SKM-1 treated with dmso at 0.1 percent for 144 hours (cell line): ENCODE data around the gene PTER.
A peak's percentile ranks its signal among the peaks of the same experiment; 100 is the strongest.

ENCODE experiments used
- DNase-seq: peaks from one replicate; lab custom pipeline; 2025; ENCODE audit not compliant: unreplicated experiment; lab: John Stamatoyannopoulos, UW

Gene PTER, protein sequence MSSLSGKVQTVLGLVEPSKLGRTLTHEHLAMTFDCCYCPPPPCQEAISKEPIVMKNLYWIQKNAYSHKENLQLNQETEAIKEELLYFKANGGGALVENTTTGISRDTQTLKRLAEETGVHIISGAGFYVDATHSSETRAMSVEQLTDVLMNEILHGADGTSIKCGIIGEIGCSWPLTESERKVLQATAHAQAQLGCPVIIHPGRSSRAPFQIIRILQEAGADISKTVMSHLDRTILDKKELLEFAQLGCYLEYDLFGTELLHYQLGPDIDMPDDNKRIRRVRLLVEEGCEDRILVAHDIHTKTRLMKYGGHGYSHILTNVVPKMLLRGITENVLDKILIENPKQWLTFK

DNA sequence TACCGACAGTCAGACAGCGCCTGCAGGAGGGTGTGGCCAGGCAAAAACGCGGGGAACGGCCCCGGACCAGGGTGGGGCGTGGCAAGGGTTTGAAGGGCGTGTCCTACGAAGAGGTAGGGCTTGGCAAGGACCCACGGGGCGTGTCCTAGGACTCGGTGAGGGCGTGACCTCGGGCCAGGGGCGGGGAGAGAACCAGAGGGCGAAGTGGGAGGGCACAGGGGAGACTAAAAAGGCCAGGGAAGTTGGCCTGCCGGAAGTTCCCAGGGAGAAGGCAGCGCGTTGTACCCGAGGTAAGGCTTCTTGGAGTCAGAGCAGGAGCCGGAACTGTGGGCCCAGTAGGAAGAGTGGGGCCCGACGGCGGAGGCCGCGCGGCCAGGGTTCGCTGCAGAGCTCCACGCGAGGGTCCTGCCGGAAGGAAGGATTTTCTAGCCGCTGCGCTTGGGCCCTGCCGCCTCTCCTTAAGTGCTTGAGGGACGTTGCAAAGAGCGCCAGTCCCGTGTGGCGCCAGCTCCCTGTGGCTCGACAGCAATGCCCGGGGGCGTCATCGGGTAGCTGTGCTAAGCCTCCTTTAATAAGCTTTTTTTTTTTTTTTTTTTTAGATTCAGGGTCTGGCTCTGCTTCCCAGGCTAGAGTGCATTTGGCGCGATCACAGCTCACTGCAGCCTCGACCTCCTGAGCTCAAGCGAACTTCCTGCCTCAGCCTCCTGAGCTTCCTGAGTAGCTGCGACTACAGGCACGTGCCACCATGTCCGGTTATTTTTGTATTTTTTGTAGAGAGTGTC, at the start of gene PTER:
PTER (plus strand) TSS at position 253 of the 782 bp plus-strand sequence. CDS start 47,375 bp downstream, outside the sequence.
- peak; percentile 84 for DNase-seq

DNA sequence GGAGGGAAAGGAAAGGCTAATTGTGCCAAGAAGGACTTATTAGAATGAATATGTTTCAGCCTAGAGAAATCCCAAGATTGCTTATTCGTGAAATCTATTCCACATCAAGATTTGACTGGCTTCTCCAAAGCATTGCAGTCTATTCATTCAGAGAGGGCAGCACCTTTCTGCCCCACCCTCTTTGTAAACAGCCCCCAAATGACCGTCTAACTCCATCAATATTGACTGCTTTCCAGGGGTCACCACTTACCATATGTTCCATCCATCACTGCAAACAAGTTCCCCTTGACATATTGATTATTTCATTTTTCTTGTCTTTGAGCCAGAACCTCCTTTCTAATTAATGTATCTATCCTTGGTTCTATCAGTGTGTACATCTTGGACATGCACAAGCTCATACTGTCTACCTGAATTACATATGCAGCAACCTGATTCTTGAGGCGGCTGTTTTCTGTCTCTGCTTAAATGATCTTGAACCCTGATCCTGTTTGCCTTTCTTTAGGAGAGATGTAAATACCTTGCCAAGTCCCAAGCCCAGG, 44.2 kb upstream of the PTER start:
- DNase-seq, result no peak

DNA sequence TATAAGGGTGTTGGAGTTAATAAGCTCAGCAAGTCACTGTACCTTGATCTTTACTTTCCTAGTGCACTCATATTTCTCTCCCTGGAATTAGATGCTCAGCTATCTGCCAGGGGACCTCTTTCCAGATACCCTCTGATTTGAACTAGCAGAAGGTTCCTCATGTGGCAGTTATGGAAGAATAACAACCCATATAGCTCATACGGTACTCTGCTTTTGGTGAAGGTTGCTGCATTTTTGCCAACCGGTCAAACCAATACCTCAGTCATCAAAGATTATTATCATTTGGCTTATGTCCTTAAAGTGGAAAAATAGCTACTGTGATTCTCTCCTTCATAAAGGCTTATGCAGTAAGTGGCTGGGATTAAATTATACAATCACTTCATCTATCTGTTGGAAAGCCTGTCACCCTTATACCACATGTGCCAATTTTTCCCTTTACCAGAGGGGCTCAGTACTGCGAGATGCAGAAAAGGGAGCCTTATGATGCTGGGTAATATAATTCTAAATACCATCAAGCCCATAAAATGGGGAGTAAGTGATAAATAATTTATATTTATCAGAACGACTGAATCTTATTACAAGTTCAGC, 43.4 kb upstream of the PTER start:
- no peak for DNase-seq

DNA sequence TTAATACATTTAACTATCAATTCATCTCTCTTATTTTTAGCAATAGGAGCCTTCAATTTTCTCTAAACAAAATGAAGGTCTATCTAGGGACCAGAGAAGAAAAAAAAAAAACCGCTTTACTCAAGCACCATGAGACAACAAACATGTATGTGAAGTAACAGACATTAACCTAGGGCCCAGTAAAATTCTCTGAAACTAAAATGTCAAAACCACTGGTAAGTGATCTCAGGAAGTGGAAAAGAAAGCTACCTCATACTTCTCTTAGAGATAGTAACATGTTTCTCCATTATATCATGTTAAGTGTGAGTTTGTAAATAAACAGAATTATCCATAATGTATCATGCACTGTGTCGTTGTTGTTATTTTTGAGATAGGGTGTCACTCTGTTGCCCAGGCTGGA, 35.4 kb upstream of the PTER start:
- DNase-seq, result no peak

DNA sequence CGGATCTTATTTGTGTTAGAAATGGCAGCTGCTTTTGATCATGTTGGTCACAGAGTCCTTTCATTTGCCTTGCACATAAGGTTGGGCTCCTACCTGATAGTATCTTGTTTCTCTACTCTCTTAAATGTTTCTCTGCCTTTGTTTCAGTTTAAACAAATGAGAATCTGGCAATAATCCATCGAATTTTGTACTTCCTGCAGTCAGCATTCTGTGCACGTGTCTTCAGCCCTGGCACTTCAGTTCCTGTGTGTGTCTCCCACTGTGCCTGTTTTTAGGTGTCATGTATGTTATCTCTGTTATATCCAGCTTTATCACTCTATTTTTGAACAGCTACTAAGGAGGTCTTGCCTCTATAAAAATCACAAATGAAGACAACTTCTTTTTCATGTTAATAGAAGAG, 28.4 kb upstream of the PTER start:
- DNase-seq, result no peak

DNA sequence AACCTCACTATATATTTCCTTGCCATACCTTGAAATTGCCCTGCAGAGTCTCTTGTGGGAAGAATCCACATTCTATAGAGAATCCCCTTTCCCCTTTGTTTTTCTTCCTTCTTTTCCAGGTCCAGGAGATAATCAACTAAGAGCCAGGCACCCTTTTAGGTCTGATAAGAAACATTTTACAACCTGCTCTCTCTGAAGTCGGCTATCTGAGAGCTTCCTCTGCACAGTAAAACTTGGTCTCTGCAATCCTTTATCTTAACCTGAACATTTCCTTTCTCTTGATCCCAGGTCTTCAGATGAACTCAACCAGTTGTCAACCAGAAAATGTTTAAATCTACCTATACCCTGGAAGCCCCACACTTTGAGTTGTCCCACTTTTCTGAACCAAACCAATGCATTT, 19.5 kb upstream of the PTER start:
- DNase-seq, result no peak

DNA sequence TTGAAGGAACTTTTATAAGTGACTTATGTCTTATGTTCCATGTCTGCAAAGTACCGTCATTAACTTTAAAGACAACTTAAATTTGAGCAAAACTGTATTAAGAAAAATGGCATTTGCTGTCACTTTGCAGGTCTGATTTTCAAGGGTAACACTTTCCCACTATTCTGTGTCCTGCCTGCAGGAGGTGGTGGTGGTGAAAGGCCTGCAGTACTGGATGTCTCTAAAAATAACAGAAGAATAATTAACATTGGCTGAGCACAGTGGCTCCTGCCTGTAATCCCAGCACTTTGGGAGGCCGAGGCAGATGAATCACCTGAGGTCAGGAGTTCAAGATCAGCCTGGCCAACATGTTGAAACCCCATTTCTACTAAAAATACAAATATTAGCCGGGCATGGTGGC, 13.2 kb upstream of the PTER start:
- no peak for DNase-seq

DNA sequence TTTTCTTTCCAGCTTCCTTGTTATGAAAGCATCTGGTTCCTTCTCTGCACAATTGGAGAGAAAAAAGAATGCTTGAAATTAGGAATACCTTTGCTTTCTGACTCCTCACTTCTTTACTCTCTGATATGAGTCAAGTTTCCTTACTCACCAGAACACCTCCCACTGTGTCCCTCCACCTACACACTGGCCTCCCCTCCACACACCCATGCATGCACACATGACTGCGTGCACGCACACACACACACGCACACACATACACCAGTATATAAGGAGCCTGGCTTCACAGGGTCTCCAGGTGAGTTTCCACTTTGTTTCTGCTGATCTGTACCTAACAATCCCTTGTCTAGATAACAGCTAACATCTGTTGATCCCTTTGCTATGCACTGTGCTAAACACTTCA, 11.4 kb upstream of the PTER start:
- DNase-seq, result no peak

DNA sequence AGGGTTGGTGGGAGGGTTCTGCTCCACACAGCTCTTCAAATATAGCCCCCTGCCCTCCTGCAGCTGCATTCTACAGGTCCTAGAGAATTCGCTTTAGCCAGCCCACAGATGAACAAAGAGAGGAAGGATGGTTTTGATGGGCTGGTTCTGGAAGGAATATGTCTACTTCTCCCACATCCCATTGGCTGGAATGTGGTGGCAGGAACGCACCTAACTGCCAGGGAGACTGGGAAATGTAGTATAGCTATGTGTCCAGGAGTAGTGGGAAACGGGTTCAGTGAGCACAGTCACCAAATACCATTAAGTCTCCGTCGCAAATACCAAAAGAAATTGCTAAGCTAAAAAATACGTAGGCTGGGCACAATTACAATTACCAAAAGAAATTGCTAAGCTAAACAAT, 7.3 kb upstream of the PTER start:
- no peak for DNase-seq

DNA sequence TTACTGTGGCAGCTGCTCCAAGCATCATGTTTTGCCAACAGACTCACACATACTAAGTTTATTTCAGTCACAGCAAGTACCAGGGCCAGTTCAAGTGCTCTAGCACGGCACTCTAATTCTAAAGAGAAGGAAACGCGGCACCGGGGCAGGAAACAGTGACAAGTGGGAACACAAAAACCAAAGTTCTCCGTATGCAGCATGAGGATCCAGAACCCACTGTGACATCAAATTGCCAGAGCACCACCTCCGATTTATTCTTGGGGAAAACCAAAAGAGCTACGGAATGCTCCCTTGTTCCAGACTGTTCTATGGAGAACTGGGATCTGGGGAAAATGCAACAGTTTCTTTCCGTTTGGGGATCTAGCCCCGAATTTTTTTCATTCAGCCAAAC, 448 bp upstream of the PTER start:
- DNase-seq, result no peak

DNA sequence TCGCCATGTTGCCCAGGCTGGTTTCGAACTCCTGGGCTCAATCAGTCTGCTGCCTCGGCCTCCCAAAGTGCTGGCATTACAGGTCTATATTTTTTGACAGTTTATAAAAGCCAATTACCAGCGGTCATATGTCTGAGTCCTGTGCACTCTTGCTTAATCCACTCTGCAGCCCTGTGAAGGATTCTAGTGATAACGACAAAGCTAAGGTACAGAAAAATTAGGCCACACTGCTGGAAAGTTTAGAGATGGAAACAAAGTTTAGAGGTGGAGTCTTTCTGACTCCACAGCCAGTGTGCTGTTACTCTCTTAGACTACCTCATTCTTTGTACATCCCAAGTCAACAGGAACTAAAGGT, 707 bp downstream of the PTER start:
- no peak for DNase-seq

DNA sequence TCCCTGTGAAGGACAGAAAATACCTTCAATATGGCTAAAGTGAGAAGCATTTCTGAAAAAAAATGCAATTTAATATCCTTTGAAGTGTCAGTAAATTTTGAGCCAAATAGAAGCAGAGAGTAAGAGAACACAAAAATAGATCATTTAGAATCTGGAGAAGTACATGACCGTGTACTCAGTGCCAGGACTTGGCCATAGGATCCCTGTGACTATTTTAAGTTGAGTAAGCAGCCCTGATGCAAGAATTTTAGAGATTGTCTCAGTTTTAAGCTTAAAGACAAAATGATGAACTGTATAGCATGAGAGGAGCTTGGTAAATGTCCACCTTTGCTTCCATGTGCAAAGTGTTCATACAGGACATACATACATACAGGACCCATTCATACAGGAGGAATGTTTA, 2.5 kb downstream of the PTER start:
- DNase-seq, result no peak

DNA sequence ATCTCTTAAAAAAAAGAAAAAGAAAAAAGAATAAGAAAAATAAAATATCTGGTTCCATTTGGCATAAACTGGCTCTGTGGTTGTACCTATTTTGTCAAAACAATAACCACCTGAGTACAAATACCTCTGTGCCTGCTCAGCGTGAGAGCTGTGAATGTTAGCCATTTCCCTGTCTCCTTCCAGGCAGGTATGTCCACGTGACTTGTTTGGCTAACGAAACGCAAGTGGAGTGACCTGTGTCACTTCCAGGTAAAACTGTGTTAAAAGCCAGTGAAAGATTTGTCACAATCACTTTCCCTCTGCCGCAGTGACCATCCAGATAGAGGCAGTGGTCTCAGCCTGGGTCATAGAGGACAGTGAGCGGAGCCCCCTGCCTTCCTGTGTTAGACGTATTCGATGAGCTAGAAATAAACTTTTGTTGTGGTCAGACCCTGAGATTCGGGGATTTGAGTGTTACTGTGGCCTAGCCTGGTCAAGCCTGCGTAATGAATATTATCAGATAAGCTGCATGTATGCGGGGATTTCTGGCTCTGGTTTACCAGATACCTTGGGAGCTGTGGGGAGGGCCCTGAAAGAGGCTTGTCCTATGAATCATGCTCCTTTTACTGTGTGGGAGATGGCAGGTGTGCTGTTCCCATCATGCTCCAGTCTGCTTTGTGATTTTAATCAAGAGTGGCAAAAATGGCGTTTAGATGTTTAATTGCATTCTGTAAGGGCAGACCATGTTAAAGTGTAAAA, 3.8 kb downstream of the PTER start:
- no peak for DNase-seq

DNA sequence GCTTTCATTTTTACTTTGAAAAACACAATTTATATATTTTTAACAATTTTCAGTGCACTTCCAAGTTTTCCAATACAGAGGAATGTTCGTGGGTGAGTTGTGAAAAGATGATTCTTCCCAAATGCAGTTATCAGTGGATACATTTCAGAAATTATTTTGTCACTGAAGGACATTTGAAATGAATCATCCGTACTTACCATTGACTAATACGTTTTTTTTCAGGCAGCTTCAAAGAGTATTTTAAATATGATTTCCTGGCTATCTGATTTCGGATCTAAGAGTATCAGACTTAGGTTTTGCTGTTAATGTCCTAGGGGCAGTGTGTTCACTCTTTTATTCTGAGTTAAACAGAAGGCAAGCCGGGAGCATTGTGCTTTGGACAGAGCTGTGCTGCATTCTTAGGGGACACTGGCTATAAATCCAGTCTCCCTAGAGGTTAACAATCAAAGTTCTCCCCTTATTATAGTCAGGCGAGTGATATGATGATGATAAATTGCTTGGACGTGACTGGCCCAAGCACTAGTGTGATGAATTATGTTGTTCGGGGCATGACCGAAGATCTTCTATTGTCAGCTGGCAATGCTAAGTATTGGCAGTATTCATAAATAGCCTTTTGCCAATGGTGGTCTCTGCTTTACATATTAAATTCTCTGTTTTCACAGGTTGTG, 4.5 kb downstream of the PTER start:
- no peak for DNase-seq

DNA sequence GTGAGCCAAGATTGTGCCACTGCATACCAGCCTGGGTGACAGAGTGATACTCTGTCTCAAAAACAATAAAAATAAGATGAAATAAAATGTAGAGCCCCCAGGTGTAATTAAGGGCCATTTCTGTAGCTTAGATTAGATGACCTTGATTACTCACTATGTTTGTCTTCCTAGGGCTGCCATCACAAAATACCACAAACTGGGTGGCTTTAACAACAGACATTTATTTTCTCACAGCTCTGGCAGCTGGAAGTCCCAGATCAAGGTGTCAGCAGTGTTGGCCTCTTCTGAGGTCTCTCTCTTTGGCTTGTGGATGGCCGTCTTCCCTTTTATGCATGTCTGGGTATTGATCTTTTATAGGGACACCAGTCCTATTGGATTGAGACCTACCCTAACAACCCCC, 6.1 kb downstream of the PTER start:
- no peak for DNase-seq

DNA sequence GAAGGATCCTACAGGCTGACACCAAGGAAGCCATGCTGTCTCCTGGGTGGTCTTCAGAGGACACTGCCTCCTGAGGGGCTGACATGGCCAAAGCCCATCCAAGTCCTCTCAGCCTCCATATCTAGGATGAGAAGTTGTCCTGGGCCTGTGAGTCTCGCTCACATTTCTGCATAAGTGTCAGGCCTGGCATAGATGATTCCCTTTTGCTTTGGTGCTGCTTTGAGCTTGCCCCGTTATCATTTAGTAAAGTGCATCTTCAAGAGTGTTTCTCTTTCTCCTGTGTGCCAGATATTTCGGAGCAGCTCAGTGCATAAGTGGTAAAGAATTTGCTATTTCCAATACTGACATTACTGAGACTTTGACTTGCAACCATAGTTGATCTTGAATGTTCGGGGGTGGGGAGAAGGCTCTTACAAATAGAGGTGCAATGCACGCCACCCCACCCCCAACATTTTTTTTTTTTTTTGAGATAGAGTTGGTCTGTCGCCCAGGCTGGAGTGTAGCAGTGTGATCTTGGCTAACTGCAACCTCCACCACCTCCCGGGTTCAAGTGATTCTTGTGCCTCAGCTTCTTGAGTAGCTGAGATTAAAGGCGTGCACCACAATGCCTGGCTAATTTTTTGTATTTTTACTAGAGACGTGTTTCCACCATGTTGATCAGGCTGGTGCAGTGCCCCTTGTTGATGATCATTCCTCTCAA, 9.1 kb downstream of the PTER start:
- DNase-seq, result no peak

DNA sequence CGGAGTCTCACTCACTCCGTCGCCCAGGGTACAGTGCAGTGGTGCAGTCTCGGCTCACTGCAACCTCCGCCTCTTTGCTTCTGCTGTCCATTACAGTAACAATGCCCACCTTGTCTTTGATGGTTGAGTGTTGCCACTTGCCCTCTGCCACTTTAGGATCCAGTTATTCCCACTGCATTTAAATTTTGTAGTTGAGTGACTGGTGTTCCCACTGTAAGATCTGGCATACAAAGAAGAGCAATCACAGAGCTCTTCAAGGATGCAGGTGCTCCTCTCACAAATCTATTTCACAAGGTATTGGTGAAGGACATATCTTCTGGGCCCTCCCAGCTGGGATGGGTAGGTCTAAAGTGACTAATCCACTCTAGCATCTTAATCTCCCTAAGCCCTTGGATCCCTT, 12.6 kb downstream of the PTER start:
- DNase-seq, result no peak

DNA sequence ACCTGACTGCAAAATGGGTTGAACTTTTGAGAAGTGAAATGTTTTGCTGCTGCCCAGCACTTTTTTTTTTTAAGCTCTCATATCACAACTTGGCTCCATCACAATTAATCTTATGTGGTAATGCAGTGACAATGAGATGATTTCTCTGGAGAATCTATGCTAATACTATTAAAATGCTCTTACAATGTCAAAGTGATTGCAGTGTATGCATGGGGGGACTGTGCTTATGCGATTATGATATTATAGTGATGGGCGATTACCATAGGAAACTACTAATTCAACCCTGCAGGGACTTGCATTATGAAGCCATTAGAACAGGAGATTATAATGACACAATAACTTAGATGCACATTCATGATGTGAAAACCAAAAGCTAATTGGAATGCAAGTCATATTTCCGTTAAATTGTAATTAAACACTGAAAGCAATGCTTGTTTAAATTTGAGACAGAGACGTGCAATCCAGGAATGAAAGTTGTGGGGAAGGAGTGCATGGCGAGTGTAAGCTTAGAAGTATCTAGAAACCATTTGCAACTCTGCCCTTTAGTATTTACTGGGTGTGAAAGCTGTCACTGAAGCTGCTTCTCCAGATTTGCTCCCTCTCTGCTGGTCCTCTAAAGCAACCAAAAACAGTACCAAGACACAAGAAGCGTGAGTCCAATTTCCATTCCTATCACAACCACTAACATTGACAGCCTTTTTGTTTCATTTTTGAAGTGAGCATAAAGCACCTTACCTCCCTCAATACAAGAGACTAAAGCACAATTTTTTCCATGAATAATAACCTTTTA, 21.6 kb downstream of the PTER start:
- no peak for DNase-seq

DNA sequence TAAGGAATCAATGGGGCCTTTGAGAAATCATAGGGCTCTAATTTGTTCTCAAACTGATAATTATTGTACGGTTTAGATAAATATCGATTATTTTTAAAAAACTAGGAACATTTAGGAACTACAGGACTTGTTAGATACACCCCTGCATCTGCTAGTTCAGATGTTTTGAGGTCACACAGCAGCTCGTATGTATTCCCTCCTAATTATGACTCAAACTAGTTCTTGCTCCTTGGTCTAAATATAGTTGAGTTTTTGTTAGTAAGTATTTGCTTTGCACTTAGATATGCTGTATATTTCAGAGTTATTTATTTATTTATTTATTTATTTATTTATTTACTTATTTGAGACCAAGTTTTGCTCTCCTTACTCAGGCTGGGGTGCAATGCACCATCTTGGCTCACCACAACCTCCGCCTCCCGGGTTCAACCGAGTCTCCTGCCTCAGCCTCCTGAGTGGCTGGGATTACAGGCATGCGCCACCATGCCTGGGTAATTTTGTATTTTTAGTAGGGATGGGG, 22.7 kb downstream of the PTER start:
- DNase-seq, result no peak
